NCI-H146 (cell line): ENCODE results near the gene FNDC10.
A peak's percentile ranks its signal among the peaks of the same experiment; 100 is the strongest.
"Not testable (repeated sequence)": the region's sequence is repeated elsewhere in the genome, so short reads cannot be mapped to it uniquely, and the experiment has no call there.

ENCODE experiments used
- DNase-seq: peaks from one replicate; lab custom pipeline; 2025; lab: John Stamatoyannopoulos, UW

FNDC10 gene

DNA sequence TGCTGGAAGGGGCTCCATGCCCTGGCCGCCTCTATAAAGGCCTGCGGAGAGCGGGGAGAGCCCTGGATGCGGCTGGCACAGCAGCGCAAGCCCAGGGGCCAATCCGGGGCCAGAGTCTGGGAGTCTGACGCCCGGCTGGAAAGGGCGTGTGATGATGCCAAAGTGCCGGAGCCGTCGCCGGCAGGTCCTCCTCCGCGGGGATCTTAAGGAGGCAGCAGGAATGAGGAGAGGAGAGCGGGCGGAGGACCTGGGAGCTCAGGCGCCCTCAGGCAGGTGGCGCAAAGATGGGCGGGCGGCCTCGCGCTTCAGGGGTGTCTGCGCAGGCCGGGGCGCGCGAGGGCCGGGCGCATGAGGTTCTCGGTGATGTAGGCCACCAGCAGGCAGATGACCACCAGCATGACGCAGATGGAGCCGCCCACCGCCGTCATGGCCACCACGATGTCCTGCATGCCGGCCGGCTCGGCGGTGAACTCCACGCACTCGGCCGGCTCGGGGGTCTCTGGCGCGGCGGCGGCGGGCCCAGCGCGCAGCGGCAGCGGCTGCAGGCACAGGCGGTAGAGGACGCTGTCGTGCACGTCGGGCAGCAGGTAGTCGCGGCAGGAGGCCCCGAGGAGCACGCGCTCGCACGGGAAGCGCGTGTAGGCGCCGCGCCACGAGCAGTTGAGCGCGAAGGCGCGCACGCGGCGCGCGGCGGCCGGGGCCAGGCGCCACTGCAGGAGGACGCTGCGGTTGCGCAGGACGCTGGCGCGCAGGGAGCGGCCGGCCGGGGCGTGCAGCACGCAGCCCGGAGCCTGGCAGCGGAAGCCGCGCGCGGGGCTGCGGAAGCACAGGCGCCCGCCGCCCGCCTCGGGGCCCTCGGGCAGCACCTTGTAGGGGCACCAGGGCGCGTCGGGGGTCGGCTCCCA is 653 bp downstream of the FNDC10 start:
- DNase-seq, result peak; percentile 42

DNA sequence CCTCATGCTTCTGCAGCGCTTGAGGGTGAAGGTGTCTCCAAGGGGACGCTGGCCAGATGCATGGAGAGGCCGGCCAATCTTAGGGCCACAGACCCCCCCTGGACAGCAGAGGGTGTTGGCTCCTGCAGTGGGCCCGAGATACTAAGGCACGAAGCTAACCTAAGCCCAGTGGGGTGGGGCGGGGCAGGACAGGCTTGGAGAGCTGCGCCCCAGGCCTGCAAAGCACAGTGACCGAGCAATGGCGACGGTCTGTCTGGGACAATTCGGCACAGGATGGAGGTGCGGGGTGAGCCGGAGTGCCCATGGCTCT is 1.3 kb downstream of the FNDC10 start:
- DNase-seq, result no peak

DNA sequence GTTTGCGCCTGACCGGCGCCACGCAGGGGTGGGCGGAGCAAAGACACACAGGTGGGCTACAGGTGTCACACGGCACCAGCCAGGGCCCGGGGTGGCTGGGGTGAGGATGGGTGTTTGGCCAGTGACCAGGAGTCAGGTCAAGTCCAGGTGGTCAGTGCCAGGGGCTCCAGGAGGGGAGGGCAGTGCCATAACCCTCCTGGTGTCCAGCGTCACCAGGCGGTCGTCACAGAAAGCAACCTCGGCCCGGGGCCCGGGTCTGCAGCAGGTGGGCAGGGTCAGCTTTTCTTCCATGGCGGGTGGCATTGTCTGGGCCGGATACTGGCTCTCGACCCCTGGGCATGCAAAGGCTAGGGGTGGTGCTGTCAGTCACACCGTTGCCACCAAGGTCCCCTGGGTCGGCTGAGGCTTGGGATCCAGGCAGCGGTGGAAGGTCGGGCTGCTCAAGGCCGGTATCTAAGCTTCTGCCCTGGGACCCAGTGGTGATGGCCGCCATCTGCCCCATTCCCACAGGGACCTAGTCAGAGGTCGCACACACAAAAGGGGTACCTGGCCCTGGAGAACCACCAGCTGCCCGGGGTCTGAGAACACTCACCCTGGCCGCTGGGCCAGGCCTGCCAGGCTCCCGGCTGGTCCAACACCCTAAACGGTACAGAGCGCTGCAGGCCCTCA is 1.8 kb downstream of the FNDC10 start:
- DNase-seq, result no peak

DNA sequence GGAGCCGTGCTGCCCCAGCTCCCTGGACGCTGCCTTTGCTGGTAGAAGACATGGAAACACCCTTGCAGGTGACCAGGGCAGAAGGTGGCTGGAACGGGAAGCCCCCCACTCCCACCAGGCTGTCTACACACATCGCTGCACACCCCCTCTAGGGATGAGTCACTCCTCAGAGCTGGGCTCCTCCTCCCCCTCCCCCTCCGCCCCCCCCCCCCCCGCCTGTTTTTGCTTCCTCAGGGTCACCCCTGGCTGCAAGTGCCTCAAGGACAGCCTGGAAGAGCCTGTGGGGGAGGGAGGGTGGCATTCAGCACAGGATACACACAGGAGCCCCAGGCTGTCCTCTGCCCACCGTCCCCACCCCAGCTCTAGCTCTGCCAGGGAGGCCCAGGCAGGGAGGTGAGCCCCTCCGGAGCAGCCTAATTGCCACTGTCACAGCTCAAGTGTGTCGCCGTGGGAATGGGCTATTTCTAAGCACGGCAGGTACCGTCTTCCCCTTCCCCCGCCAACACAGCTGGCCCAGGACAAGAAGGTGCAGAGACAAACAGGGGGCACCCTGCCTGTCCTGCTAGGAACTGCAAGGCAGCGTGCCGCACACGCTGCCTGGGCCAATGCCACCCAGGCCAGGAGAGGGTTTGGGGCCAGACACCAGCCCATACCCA is 2.5 kb downstream of the FNDC10 start:
- DNase-seq, result no peak

DNA sequence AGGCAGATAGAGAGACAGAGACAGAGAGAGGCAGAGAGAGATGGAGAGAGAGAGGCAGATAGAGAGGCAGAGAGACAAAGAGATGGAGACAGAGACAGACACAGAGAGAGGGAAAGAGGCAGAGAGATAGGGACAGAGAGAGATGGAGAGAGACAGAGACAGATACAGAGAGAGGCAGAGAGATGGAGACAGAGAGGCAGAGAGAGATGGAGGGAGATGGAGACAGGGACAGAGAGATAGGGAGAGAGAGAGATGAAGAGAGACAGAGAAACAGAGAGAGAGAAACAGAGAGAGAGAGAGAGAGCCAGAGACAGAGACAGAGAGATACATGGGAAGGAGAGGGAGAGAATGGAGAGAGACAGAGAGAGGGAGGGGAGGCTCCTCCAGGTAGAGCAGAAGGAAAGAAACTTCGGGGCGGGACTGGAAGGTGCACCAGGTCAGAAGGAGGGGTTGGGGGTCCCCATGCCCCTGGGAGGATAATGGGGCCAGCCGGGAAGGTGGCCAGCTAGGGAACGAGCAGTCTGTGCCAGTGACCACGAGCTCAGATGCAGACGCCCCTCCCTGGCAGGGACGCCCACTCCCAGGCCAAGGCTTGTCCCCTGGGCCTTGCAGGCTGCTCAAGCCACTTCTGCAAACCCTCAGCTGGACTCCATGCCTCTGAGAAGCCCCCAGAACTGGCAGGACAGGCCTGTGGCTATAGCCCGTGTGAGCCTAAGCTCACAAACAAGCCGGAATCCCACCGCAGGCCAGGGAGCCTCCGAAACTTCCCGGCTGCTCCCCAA is 3.3 kb downstream of the FNDC10 start:
- DNase-seq, result no peak

DNA sequence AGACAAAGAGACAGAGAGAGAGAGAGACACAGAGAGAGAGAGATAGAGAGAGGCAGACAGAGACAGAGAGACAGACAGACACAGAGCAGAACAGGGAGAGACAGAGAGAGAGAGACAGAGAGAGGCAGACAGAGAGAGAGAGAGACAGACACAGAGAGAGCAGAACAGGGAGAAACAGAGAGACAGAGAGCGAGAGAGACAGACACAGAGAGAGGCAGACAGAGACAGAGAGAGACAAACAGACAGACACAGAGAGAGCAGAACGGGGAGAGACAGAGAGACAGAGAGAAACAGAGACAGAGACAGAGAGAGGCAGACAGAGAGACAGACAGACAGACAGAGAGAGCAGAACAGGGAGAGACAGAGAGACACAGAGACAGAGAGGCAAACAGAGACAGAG is 4.6 kb downstream of the FNDC10 start:
- DNase-seq, result not testable (repeated sequence)

DNA sequence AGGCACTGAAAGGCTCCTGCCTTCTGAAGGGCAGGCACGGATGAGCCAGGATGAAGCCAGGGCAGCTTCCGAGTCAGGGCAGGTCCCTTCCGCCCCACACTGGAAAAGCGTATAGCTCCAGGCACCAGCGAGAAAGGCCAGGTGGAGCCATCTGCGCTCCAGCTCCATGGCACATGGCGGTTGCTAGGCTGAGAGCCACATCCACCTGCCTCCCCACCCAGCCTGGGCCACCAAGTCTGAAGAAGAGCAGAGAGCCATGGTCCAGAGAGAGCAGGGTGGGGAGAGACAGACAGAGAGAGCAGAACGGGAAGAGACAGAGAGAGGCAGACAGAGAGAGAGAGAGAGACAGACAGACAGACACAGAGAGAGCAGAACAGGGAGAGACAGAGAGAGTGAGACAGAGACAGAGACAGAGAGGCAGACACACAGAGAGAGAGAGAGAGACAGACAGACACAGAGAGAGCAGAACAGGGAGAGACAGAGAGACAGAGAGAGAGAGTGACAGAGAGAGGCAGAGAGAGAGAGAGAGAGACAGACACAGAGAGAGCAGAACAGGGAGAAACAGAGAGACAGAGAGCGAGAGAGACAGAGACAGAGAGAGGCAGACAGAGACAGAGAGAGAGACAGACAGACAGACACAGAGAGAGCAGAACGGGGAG is 5.2 kb downstream of the FNDC10 start:
- peak; percentile 56 for DNase-seq

DNA sequence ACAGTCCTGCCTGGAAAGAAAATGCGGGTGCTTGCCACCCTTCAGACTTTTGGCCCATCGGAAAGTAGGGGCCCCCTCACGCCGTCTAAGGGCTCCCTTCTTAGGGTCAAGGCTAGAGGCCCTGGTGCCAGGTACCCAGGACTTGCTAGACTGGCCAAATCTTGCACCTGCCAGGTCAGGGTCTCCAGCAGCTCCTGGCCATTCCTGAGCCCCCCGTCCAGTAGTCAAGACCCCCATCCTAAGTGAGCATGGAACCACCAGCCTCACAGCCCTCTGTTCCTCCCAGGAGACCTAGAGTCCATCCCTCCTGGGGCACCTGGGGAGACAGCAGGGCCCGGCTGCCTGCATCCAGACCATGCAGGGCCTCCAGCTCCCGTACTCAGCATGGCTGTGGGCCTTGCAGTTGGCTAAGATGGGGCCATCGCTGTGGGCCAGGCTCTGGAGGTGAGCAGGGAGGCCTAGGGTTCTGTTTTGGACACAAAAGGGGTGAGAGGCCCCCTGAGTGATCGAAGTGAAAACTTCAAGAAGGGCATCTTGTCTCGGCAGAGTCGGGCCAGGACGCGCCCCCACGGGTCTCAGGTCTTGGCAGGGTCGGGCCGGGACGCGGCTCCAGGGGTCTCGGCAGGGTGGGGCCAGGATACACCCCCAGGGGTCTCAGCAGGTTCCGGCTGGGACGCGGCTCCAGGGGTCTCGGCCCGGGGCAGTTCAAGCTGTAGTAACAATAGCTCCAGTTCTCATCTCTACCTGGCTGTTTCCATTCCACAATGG is 5.9 kb downstream of the FNDC10 start:
- DNase-seq, result no peak

DNA sequence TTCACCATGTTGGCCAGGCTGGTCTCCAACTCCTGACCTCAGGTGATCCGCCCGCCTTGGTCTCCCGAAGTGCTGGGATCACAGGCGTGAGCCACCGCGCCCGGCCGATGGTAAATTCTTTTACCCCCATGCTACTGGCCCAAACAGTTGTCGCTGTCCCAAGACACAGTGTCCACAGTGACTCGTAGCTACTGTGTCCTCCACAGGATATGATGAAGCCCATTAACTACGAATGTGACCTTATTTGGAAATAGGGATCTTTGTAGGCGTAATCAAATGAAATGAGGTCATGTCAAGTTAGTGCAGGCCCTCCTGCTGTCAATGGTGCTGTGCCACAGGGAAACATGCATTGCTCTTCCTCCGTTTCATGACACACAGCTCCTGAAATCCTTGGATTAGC is 8.5 kb downstream of the FNDC10 start:
- no peak for DNase-seq

DNA sequence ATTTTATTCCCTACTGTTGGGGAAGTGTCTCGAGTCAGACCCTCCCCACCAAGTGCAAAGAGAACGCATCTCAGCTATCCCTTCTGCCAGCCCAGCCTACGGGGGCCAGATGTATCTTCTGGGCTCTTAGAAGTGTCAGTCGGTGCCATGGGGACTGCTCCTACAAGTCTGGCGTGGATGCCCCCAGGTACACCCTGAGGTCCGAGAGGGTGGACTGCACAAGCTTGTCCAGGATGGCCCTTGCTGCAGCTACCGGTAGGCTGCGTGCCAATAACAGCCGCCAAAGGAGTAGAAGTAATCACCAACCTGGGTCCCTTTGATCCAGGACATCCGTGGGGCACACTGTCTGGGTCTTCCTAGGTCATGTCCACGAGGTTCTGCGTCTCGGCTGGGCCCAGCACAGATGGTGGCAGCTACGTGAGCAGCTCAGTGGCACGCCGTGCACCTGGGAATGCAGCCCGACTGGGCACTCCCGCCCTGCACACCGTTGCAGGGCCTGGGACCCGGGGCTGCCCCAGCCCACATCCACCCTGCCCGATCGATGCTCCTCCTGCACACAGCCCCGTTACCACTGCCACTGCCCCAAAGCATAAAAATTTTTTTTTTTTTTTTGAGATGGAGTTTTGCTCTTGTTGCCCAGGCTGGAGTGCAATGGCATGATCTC is 16.5 kb downstream of the FNDC10 start:
- no peak for DNase-seq

DNA sequence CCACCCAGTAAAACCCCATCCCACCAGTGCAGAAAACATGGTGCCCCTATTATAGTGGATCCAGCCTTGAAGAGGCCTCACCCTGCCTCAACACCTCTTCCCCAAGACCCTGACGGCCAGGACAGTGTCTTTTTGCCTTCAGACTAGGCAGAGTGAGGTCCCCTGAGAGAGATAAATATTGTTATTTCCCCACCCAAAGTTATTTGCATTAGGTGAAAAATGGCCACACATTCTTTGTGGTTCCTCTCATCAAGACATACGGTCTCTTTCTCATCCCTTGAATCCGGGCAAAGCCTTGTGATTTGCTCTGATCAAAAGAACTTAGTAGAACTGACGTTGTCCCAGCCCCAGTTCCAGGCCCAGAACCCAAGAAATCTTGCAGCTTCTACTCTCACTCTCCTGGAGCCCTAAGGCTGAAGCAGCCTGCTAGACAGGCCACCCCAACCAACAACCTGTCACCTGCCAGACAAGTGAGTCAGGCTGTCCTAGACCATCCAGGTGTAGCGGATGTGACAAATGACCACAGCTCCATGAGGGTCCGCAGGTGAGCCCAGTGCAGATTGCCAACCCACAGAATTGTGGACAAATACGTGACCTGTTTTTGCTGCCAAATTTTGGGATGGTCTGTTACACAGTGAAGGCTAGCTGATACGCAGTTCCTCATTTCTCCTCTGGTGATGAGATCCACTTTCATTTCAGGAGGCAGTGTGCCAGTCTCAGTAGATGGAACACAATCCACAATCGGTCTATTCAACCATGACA is 17.2 kb downstream of the FNDC10 start:
- no peak for DNase-seq

DNA sequence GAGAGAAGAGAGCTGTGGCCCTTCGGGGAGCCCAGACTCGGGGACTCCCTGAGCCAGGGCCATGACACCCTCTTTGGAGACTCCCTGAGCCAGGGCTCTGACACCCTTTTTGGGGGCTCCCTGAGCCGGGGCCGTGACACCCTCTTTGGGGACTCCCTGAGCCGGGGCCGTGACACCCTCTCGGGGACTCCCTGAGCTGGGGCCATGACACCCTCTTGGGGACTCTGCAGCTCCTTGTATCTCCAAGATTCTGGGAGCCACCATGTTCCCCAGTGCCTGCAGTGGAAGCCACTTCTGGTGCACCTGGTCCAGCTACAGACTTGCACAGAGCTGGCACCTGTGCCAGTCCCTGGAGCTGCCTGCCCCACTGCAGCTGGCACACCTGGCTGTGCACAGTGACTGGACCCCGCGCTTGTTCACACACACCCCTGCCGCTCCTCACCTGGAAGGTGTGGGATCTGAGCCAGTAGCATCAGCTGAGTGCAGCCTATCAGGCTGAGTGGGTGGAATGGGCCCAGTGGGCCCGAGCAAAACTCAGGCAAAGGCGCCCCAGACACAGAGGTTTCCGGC is 21.5 kb downstream of the FNDC10 start:
- no peak for DNase-seq

DNA sequence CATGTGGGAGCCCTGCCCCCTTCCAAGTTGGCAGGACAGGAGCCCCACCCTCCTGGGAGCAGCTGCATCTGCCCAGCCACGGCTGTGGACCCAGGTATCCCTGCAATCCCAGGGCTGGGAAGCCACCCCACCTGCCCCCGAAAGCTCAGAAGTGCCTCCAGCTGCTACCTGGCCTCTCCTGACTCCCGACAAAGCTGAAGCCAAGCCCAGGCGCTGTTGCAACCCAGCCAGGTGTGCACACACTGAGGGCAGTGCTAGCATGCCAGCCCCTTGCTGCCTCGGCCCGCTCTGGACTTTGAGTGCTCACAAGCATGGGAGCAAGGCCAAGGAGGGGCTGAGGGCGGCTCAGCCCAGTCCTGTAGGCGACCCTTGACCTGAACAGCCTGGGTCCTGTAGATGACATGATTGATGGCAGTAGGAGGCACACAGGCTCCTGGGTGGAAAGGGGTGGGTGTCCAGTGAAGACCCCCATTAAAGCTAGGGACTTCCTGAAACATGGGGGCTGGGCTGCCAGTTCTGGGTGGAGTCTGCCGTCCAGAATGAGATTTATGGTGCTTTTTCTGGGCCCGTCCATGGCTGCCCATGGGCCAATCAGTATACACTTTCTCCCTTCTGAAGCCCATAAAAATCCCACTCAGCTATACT is 22.4 kb downstream of the FNDC10 start:
- DNase-seq, result no peak

DNA sequence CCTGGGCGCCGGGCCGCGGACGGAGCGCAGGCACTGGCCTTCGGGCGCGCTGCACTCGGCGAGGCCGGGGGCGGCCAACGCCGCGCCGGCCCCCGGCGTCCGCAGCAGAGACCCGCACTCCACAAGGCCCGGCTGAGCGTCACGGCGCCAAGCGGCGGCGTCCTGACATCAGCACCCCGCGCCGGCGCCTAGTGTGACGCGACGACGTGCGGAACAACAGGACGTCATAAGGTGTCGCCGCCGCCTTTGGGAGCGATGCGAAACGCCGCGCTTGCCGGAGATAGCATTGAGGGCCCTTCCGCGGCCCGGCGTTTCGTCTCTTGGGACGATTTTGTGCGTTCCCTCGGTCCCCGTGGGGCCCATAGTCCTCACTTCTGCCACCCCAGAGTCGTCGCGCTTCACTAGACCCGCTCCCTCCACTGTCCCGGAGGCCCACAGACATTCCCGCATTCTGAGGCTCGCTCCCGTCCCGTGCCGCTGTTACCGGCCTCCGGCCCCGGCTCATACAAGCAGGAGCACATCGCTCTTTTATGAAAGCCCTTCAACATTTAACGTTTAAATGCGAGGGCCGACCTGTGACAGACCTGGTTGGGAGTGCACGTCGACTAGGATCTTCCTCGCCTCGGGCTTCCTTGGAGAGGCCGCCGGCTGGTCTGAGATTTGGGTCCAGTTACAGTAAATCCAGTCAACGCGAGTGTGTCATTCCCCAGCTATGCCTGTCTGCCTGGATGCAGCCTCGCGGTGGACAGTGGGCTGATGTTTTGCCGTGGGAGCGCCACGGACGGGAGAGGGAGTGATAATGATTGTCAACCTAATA is 25.0 kb downstream of the FNDC10 start, which contains the start of gene SSU72:
TSS of gene SSU72 (minus strand) at position 143 of the 817 bp plus-strand sequence. CDS start 306 bp downstream, outside the sequence.
- DNase-seq, result peak; percentile 84

DNA sequence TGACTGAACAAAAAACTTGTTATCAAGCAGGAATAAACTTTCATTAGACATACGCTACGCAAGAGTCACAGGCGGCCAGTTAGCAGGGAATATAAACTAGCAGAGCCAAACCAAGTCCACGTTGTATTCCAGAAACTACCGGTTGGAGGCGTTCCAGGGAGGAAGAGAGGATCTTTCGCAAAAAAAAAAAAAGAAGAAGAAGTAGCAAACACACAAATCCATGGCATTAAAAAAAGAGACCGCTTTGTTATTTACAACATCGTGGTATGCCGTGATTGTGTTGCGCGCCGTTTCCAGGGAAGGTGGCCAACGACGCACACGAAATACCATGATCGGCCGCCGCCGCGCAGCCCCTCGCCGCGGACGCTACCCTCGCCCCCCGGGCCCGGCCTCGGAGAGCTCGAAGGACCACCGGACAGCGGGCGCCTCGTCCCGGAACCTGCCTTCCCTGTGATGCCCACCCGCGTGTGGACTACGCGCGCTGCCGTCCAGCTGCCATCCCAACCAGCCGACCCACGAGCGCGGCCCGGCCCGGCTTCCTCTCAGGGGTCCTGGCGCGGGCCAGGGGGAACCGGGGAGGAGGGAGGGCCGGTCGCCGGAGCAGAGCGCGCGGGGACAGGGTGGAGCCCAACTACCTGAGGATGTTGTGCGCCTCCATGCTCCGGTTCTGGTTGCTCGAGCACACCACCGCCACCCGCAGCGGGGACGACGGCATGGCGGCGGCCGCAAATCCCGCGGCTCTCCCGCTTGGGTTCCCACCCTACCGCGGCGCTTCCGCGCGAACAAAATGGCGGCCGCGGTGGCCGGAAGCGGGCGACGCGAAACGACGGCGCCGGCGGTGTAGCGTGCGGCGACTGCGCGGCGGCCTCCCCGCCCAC is 25.9 kb downstream of the FNDC10 start:
- peak; percentile 51 for DNase-seq

DNA sequence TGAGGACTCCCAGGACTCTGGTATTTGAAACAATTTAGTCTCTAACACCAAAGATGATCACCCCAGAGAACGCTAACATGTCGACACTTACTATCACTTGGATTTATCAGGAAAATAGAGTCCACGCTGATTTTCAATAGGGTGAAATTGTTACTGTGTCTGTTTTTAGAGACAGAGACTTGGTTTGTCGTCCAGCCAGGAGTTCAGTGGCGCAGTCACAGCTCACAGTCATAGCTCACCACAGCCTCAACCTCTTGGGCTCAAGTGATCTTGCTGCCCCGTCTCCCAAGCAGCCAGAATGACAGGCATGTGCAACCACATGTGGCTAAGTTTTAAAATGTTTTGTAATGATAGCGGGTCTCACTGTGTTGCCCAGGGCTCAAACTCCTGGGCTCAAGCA is 30.6 kb downstream of the FNDC10 start:
- no peak for DNase-seq

DNA sequence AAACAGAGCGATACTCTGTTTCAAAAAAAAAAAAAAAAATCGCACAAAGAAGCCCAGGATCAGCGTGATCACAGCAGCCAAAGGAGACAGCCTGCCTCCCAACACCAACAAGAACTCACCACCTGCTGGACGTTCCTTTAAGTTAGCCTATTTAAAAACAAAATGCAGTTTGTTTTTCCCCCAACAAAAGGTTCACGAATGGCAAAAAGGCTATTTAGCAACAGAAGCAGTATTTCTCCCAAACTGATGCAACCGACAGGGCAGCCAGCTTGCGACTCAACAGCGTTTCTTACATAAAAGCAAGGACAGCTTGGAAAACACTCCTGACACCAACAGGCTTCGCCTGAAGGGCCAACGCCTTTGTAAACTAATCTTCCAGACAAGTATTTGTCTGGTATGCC is 32.0 kb downstream of the FNDC10 start:
- no peak for DNase-seq
